HG03280 (cell line): Measurements from ENCODE around the gene SEPSECS.
"Not testable (repeated sequence)": the region's sequence is repeated elsewhere in the genome, so short reads cannot be mapped to it uniquely, and the experiment has no call there.

Experiments
- ATAC-seq: cut with Tn5 transposase; IDR thresholded peaks from one replicate; pipeline ENCODE4 v1.9.1; 2021; ENCODE audit warnings: mild to moderate bottlenecking, moderate library complexity; ENCODE audit not compliant: unreplicated experiment

Gene SEPSECS

GRCh38 chr4:25085671-25086070 lies 74.6 kb downstream of the SEPSECS start:
- no peak for ATAC-seq

GRCh38 chr4:25083441-25083840 lies 76.8 kb downstream of the SEPSECS start:
- not testable (repeated sequence) for ATAC-seq

GRCh38 chr4:25081866-25082471 lies 78.3 kb downstream of the SEPSECS start:
- ATAC-seq, result no peak

GRCh38 chr4:25080571-25080970 lies 79.7 kb downstream of the SEPSECS start:
- no peak for ATAC-seq

- no peak for ATAC-seq
Measured at GRCh38 chr4:25078523-25078922, 81.7 kb downstream of the SEPSECS start.

- no peak for ATAC-seq
Measured at GRCh38 chr4:25076625-25077398, 83.4 kb downstream of the SEPSECS start.

- ATAC-seq, result no peak
Measured at GRCh38 chr4:25075851-25076250, 84.4 kb downstream of the SEPSECS start.

- no peak for ATAC-seq
Measured at GRCh38 chr4:25075129-25075528, 85.1 kb downstream of the SEPSECS start.

- ATAC-seq, result no peak
Measured at GRCh38 chr4:25070545-25070944, 89.7 kb downstream of the SEPSECS start.
